Nephron (organoid): ENCODE results near the gene OR10H3.

Source experiments
- H3K27ac Mint-ChIP-seq, 3 experiments: 2 replicates each; pipeline ENCODE4 v1.8.0; 2020; ENCODE audit warnings: mixed read lengths in 3 of 3, mild to moderate bottlenecking in 2 of 3, moderate library complexity in 1 of 3
- H3K27me3 Mint-ChIP-seq: 2 replicates; pipeline ENCODE4 v1.8.0; 2021; ENCODE audit warnings: low read depth, mild to moderate bottlenecking, moderate library complexity, mixed read lengths
- H3K36me3 Mint-ChIP-seq: 2 replicates; pipeline ENCODE4 v1.8.0; 2020; ENCODE audit warnings: low read depth, mixed read lengths
- H3K4me1 Mint-ChIP-seq: 2 replicates; pipeline ENCODE4 v1.8.0; 2020; ENCODE audit warnings: mixed read lengths
- H3K4me3 Mint-ChIP-seq, 3 experiments: 2 replicates each; pipeline ENCODE4 v1.8.0; 2020; ENCODE audit warnings: mild to moderate bottlenecking in 3 of 3, mixed read lengths in 3 of 3, moderate library complexity in 2 of 3
- H3K9me3 Mint-ChIP-seq: 2 replicates; pipeline ENCODE4 v1.8.0; 2020; ENCODE audit warnings: mixed read lengths
- TF ChIP-seq, protein P1 (sequence below), 3 experiments: fragments of 200-600 bp; sonication (generic); IDR thresholded peaks; one replicate each; pipeline ENCODE4 v1.5.0; 2021; ENCODE audit warnings: antibody characterized with exemption in 3 of 3; ENCODE audit not compliant: unreplicated experiment in 3 of 3

The OR10H3 gene

DNA sequence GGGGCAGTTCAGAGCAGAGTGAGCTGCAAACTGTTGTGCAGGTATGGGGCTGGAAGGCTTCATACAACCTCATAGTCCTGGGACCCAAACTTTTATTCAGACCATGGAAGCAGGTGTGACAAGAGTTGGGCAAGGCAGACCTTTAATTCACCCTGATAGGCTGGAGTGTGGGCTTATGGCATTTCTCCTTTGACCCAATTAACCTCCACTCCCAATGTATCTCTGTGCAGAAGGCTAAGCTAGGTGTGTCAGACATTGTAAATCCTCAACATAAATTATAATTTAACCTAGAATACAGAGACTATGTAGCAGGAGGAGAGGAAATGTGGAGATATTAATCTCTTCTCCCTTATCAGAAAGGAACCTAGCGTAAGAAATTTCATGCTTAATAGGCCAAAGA, 22.1 kb upstream of the OR10H3 start:
- TF ChIP-seq, protein P1, sequence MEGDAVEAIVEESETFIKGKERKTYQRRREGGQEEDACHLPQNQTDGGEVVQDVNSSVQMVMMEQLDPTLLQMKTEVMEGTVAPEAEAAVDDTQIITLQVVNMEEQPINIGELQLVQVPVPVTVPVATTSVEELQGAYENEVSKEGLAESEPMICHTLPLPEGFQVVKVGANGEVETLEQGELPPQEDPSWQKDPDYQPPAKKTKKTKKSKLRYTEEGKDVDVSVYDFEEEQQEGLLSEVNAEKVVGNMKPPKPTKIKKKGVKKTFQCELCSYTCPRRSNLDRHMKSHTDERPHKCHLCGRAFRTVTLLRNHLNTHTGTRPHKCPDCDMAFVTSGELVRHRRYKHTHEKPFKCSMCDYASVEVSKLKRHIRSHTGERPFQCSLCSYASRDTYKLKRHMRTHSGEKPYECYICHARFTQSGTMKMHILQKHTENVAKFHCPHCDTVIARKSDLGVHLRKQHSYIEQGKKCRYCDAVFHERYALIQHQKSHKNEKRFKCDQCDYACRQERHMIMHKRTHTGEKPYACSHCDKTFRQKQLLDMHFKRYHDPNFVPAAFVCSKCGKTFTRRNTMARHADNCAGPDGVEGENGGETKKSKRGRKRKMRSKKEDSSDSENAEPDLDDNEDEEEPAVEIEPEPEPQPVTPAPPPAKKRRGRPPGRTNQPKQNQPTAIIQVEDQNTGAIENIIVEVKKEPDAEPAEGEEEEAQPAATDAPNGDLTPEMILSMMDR (IDR thresholded peaks at IDR 0.05; ENCODE audit: unreplicated experiment in 3 of 3): no peak
- H3K9me3 Mint-ChIP-seq: peaks cover 46% of the 10 kb centered on the region
- H3K27me3 Mint-ChIP-seq: no peaks in the 10 kb centered on the region
- no peak overlapping the region for H3K4me3 Mint-ChIP-seq
- H3K36me3 Mint-ChIP-seq: no peaks in the 10 kb centered on the region
- no peaks in the 10 kb centered on the region for H3K4me1 Mint-ChIP-seq
- H3K27ac Mint-ChIP-seq: no peak overlapping the region

DNA sequence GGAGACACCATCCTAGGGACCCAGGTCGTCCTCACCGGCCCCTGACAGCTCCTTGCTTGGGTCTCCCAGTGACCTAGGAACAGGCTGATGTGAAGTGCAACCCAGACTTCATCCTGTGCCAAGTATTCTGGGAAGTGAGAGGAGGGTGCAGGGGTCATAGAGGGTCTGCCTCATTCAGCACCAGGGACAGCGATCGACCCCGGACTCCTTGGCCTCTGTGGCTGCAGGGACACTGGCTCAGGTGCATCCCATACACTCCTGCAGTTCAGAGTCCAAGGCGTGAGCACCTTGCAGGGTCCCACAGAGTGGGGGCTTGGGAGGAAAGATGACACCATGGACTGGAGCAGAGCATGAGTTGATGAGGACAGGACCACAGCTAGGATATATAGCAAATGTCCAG, 20.0 kb upstream of the OR10H3 start:
- H3K27me3 Mint-ChIP-seq: no peaks in the 10 kb centered on the region
- TF ChIP-seq, protein P1 (IDR thresholded peaks at IDR 0.05; ENCODE audit: unreplicated experiment in 3 of 3): no peak

DNA sequence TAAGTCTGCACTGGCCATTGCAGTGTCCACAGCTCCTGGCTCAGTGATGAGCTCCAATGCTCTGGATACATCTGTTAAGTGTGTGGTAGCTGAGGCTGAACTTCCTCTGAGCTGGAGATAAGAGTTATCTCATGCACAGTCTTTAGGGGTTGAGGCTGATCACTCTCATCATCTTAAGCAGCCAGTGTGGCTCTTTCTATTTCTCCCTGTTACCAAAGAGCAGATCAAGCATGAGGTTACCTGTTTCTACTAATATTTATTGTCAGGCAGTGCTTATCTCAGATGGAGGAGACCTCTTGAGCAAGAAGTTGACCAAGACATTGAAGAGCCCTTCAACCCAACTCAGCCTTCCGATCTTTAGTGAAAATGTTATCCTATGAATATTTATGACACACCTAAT, 16.5 kb upstream of the OR10H3 start:
- H3K27ac Mint-ChIP-seq: no peak overlapping the region
- TF ChIP-seq, protein P1 (IDR thresholded peaks at IDR 0.05; ENCODE audit: unreplicated experiment in 3 of 3): no peak
- no peaks in the 10 kb centered on the region for H3K27me3 Mint-ChIP-seq
- no peak overlapping the region for H3K4me3 Mint-ChIP-seq
- peaks cover 57% of the 10 kb centered on the region for H3K9me3 Mint-ChIP-seq
- no peaks in the 10 kb centered on the region for H3K4me1 Mint-ChIP-seq
- no peaks in the 10 kb centered on the region for H3K36me3 Mint-ChIP-seq

More for the DNA sequence above, 20.0 kb upstream of the OR10H3 start:
- no peaks in the 10 kb centered on the region for H3K4me1 Mint-ChIP-seq
- H3K9me3 Mint-ChIP-seq: peaks cover 53% of the 10 kb centered on the region
- no peak overlapping the region for H3K27ac Mint-ChIP-seq
- H3K36me3 Mint-ChIP-seq: no peaks in the 10 kb centered on the region
- H3K4me3 Mint-ChIP-seq: no peak overlapping the region

DNA sequence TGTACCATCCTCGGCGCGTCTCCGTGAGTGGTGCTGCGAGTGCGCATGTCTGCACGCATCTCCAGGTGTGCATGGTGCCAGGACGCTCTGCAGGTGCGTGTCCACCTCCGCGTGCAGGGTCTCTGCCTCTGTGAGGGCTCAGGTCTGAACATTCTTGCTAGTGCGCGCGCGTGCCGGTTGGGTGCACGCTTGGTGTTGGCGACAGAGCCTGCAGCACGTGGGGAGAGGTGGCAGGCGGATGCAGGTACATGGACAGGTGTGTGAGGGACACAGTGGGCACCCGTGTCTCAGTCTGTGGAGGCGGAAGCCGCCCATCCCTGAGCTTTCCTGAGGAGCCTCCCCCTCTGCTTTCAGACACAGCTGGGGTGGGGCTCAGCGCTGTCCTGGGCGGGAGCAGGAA, 14.8 kb upstream of the OR10H3 start:
- Mint-ChIP-seq H3K36me3 (no peaks in the 10 kb centered on the region), H3K4me3 (no peak overlapping the region), H3K27ac (no peak overlapping the region), H3K27me3 (no peaks in the 10 kb centered on the region), H3K9me3 (peaks cover 62% of the 10 kb centered on the region), H3K4me1 (no peaks in the 10 kb centered on the region)
- TF ChIP-seq, protein P1 (IDR thresholded peaks at IDR 0.05; ENCODE audit: unreplicated experiment in 3 of 3): no peak

DNA sequence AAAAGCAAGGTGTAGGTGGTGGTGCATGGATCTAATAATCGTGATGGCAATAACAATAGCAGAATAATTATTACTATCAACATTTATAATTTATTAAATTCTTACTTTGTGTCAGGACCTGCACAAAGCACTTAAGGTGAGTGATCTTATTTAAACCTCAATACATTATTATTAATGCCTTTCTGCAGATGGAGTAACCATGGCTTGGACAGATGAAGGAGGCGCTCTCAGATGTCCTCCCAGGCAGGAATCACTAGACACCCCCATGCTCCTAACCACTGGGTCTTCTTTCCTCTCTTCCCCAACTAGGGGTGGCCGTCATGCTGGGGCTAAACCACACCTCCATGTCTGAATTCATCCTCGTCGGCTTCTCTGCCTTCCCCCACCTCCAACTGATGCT, 10.1 kb upstream of the OR10H3 start, which contains the start of gene OR10H2:
Gene OR10H2, plus strand, starts transcription at position 301 of the 400 bp plus-strand sequence. Its CDS starts 20 bp downstream, at position 321.
- no peaks in the 10 kb centered on the region for H3K27me3 Mint-ChIP-seq
- no peaks in the 10 kb centered on the region for H3K4me1 Mint-ChIP-seq
- peaks cover 56% of the 10 kb centered on the region for H3K9me3 Mint-ChIP-seq
- no peaks in the 10 kb centered on the region for H3K36me3 Mint-ChIP-seq
- H3K27ac Mint-ChIP-seq: no peak within 1 kb of the TSS
- no peak within 1 kb of the TSS for H3K4me3 Mint-ChIP-seq
- TF ChIP-seq, protein P1 (IDR thresholded peaks at IDR 0.05; ENCODE audit: unreplicated experiment in 3 of 3): no peak

DNA sequence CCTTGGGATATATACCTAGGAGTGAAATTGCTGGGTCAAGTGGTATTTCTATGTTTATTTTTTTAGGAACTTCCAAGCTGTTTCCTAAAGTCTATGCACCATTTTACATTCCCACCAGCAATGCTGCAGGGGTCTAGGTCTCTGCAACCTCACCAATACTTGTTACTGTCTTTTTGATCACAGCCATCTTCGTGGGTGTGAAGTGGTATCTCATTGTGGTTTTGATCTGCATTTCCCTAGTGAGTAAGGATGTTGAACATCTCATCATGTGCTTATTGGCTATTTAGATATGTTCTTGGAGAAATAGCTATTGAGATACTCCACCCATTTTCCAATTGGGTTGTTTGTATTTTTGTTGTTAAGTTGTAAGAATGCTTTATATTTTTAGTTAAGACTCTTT, 7.2 kb upstream of the OR10H3 start:
- Mint-ChIP-seq H3K36me3 (no peaks in the 10 kb centered on the region), H3K27ac (no peak overlapping the region), H3K9me3 (peaks cover 50% of the 10 kb centered on the region), H3K4me1 (no peaks in the 10 kb centered on the region), H3K4me3 (no peak overlapping the region), H3K27me3 (no peaks in the 10 kb centered on the region)
- TF ChIP-seq, protein P1 (IDR thresholded peaks at IDR 0.05; ENCODE audit: unreplicated experiment in 3 of 3): no peak
